B cell (primary cell): ENCODE measurements around the gene CCDC81. TPM values are rescaled to one million over a fixed set of nuclear protein-coding genes. Genes with fewer than 3 reads are reported as not detected.

ENCODE experiments used
- ATAC-seq: fragments of 200-7000 bp; cut with Tn5 transposase; one replicate; pipeline ENCODE4 v1.10.0; 2021; ENCODE audit warnings: low read depth, mild to moderate bottlenecking, moderate number of reproducible peaks, moderate library complexity
- CTCF ChIA-PET: fragments of 350-600 bp; sonication (Branson Sonifier 250); formaldehyde crosslinking; loops from one replicate; lab custom pipeline; 2021; ENCODE audit warnings: antibody characterized with exemption, inconsistent platforms; lab: Charles Lee
- POLR2A ChIA-PET: fragments of 350-600 bp; sonication (Branson Sonifier 250); formaldehyde crosslinking; loops from one replicate; lab custom pipeline; 2021; ENCODE audit warnings: antibody characterized with exemption; lab: Charles Lee
- DNase-seq: peaks from one replicate; pipeline ENCODE4 v3.0.0; 2013
- H2AFZ ChIP-seq: 2 replicates; pipeline ENCODE4 v1.6.1; 2012; ENCODE audit warnings: mild to moderate bottlenecking, low read depth, low read length; ENCODE audit not compliant: insufficient read depth, poor library complexity, severe bottlenecking
- H3K27ac ChIP-seq, 2 donors: 1 replicate in 1 of 2; 2 replicates in 1 of 2; pipeline ENCODE4 v1.5.1; 2012 to 2013; ENCODE audit warnings: low read length in 2 of 2, mild to moderate bottlenecking in 2 of 2, moderate library complexity in 1 of 2
- H3K27me3 ChIP-seq, 4 experiments: fragments of 200-600 bp in 1 of 4; sonication (generic) in 1 of 4; replicated peaks in 1 of 4; 1 replicate in 2 of 4; 2 replicates in 2 of 4; pipeline versions ENCODE4 v1.6.1 to v1.7.0; 2013 to 2016; ENCODE audit warnings: low read length in 3 of 4, mild to moderate bottlenecking in 2 of 4, mixed read lengths in 1 of 4, moderate library complexity in 1 of 4; ENCODE audit not compliant: insufficient read depth in 4 of 4, control insufficient read depth in 3 of 4; ENCODE audit errors: control extremely low read depth in 1 of 4
- H3K36me3 ChIP-seq, 2 experiments: replicated peaks in 1 of 2; 1 replicate in 1 of 2; 2 replicates in 1 of 2; pipeline versions ENCODE4 v1.6.1 to v1.7.1; 2013; ENCODE audit warnings: low read length in 1 of 2; ENCODE audit not compliant: insufficient read depth in 2 of 2, control insufficient read depth in 1 of 2; ENCODE audit errors: control extremely low read depth in 1 of 2, extremely low read depth in 1 of 2
- H3K4me1 ChIP-seq, 2 donors: fragments of 200-600 bp in 1 of 2; sonication (generic) in 1 of 2; 1 replicate in 1 of 2; 2 replicates in 1 of 2; pipeline versions ENCODE4 v1.5.1 to v1.6.1; 2013 to 2017; ENCODE audit warnings: low read length in 2 of 2; ENCODE audit not compliant: control insufficient read depth in 2 of 2, insufficient read depth in 2 of 2
- H3K4me2 ChIP-seq: replicated peaks from 2 replicates; pipeline ENCODE3; 2012; ENCODE audit warnings: mild to moderate bottlenecking, low read depth, low read length; ENCODE audit not compliant: poor library complexity, severe bottlenecking
- H3K4me3 ChIP-seq, 5 experiments: fragments of 200-600 bp in 1 of 5; sonication (generic) in 1 of 5; 1 replicate in 3 of 5; 2 replicates in 2 of 5; pipeline versions ENCODE4 v1.5.1 to v1.7.0; 2011 to 2016; ENCODE audit warnings: low read length in 4 of 5, mild to moderate bottlenecking in 4 of 5, low read depth in 2 of 5, control low read depth in 1 of 5, moderate library complexity in 1 of 5; ENCODE audit not compliant: insufficient read depth in 1 of 5; ENCODE audit errors: control extremely low read depth in 1 of 5, extremely low read depth in 1 of 5
- H3K79me2 ChIP-seq: fragments of 200-600 bp; sonication (generic); one replicate; pipeline ENCODE4 v1.6.0; 2016; ENCODE audit warnings: low read length; ENCODE audit not compliant: control insufficient read depth, insufficient read depth
- H3K9ac ChIP-seq: fragments of 200-600 bp; sonication (generic); 2 replicates; pipeline ENCODE4 v1.6.1; 2017; ENCODE audit warnings: mild to moderate bottlenecking, low read length, moderate library complexity
- H3K9me3 ChIP-seq, 3 donors: one replicate each; pipeline versions ENCODE4 v1.6.1 to v1.7.1; 2013; ENCODE audit warnings: low read length in 2 of 3; ENCODE audit not compliant: control insufficient read depth in 2 of 3, insufficient read depth in 1 of 3; ENCODE audit errors: control extremely low read depth in 1 of 3
- H4K20me1 ChIP-seq: 2 replicates; pipeline ENCODE4 v1.6.0; 2012; ENCODE audit warnings: mild to moderate bottlenecking, low read length; ENCODE audit not compliant: insufficient read depth, control insufficient read depth, poor library complexity, severe bottlenecking
- H3K27ac Mint-ChIP-seq: one replicate; pipeline ENCODE4 v1.8.0; 2021; ENCODE audit warnings: mixed read lengths
- H3K27me3 Mint-ChIP-seq: one replicate; pipeline ENCODE4 v1.8.0; 2021; ENCODE audit warnings: mixed read lengths
- H3K4me1 Mint-ChIP-seq: one replicate; pipeline ENCODE4 v1.8.0; 2021; ENCODE audit warnings: mixed read lengths
- H3K4me3 Mint-ChIP-seq: one replicate; pipeline ENCODE4 v1.8.0; 2021; ENCODE audit warnings: mixed read lengths
- H3K9me3 Mint-ChIP-seq: one replicate; pipeline ENCODE4 v1.8.0; 2022; ENCODE audit warnings: mixed read lengths; ENCODE audit not compliant: insufficient read depth
- CTCF ChIP-seq: fragments of 200-600 bp; IDR thresholded peaks from one replicate; pipeline ENCODE4 v1.8.0; 2022; ENCODE audit warnings: antibody characterized with exemption, mild to moderate bottlenecking
- EZH2 ChIP-seq: IDR thresholded peaks from 2 replicates; pipeline ENCODE4 v1.6.1; 2012; ENCODE audit warnings: borderline replicate concordance, low read depth, mild to moderate bottlenecking, moderate library complexity, low read length; ENCODE audit not compliant: insufficient read depth, poor library complexity, severe bottlenecking
- WGBS: methylation state at CpG from one replicate; pipeline ENCODE4 v1.1.5; 2013; ENCODE audit warnings: missing lambda C conversion rate; ENCODE audit not compliant: insufficient coverage; 5-methylcytosine and 5-hydroxymethylcytosine counted together
- intact Hi-C: fragments of 100-400 bp; cut with micrococcal nuclease; formaldehyde crosslinking; loops from one replicate; pipeline ENCODE4 v1.10.0; 2022
- polyA plus RNA-seq: library from polyadenylated mRNA; depleted of rRNA; stranded (reverse); fragments of >200 nt; gene quantifications from 2 replicates; pipeline ENCODE4 v1.2.3, GENCODE V29; 2012
- total RNA-seq, 2 donors: library from RNA; stranded (reverse); fragments of 120-200 nt in 1 of 2; gene quantifications; 1 replicate in 1 of 2; 2 replicates in 1 of 2; pipeline versions ENCODE4 v1.2.3 to v1.2.4, GENCODE V29; 2013 to 2022

CCDC81 gene
- total and polyA plus RNA-seq, 2 donors (not counting 1 experiment from before 2014, with no cell fraction given) = 0.18 to 0.84 TPM

DNA sequence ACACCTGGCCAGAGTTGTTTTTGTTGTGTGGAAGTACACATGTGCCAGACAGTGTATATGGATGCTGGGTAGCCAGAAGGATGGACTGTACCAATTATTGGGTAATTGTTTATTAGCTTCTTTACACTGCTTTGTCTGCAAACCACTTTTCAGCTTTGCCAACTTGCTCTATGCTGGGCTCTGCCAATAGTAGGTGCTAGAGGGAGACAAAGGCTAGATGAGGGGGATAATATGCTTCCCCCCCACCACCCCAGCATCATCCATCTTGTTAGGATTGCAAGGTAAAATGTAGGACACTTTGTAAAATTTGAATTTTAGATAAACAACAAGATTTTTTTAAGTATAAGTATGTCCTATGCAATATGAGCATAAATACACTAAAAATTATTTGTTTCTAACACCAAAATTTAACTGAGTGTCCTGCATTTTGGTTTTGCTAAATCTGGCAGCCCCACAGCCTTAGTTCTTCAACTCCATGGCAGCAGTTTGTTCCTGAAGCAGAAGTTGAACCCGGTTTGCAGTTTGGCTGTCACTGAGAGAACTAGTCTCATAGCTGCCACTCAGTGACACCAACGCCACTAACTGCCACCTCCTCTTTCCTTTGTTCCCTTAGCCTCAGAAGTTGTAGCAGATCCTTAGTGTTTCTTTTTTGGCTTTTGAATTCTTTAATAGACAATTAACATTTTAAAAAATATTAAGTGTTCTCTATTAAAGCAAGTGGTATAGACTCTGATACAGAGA is 78.8 kb downstream of the CCDC81 start:
- ATAC-seq (no peak), DNase-seq (no peak)
- Mint-ChIP-seq H3K4me3 (no peak overlapping the region), H3K9me3 (no peaks in the 10 kb centered on the region), H3K27ac (no peak overlapping the region), H3K27me3 (peaks cover 4% of the 10 kb centered on the region), H3K4me1 (no peaks in the 10 kb centered on the region)
- no peak for TF ChIP-seq CTCF
- TF ChIP-seq EZH2 = no peak
- Histone ChIP-seq H3K4me1 (peaks cover 0 to 3% of the 10 kb centered on the region in 2 donors), H3K9me3 (no peaks in the 10 kb centered on the region), H3K36me3 (no peaks in the 10 kb centered on the region), H3K4me3 (no peak overlapping the region), H3K27me3 (no peaks in the 10 kb centered on the region), H3K79me2 (no peaks in the 10 kb centered on the region), H3K27ac (no peak overlapping the region), H2AFZ (no peak overlapping the region), H3K4me2 (no peak overlapping the region), H4K20me1 (no peaks in the 10 kb centered on the region), H3K9ac (no peak overlapping the region)
- WGBS = 0% methylated on average over 1 of the region's 2 CpGs
- CTCF ChIA-PET = interaction anchor here (0.9 to 3.0 kb wide), 5 partner anchors 9 to 970 kb away, joined by 3 to 17 read pairs (median 7); no protein-coding TSS in a partner anchor
- intact Hi-C loops = loop anchor here (10.0 kb wide), 2 partner anchors 859 to 971 kb away; no protein-coding TSS in a partner anchor
- POLR2A ChIA-PET = no interaction called here
